ENCODE measurements around the gene SIVA1. TPM values are rescaled to one million over a fixed set of nuclear protein-coding genes. Genes with fewer than 3 reads are reported as not detected.

The SIVA1 gene
- total and polyA plus RNA-seq, 9 of the 15 experiments (the other 6 are each of a cell fraction or from before 2014, with no cell fraction given), result 4.2 to 186 (median 54.2) TPM

DNA sequence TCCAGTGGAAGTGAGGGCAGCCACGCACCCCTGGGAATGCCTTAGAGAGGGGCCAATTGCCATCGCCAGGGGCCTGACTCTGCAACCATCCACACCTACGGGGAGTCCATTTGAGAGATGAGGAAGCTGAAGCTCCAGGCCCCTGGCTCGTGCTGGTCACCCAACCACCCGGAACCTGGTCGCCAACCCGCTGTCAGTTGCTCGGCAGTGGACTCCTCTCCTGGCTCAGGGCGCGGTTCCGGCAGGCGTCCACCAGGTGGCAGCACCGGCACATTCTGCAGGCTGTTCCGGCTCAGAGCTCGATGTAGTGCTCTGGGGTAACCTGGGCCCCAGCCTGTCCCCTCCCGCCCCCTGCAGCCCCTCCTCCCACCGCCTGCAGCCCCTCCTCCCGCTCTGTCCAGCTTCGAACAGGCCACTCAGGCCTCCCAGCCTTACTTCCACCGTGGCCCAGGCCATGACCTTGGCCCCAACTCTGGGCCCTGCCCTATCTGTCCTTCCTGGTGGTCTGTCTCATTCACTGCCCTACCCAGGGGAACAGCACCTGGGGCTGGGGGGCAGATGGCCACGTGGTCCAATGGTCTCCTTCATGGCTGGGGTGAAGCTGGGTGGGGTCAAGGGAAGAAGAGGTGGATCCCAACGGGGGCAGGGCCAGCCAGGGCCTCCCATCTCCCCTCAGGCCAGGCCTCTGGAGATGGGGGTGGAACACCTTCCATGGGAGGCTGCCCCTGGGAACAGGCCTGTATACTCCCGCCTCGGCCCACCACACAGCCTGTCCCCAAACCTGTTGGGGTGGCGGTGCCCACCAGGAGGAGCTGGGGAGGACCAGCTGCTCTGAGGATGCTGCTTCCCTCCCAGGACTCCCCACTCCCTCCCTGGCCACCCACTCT lies 15.7 kb downstream of the SIVA1 start (continued):
- TF ChIP-seq, protein P1, sequence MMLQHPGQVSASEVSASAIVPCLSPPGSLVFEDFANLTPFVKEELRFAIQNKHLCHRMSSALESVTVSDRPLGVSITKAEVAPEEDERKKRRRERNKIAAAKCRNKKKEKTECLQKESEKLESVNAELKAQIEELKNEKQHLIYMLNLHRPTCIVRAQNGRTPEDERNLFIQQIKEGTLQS (IDR thresholded peaks at IDR 0.05), result no peak
- TF ChIP-seq, protein P1 (CRISPR knock-in tag; conservative IDR thresholded peaks at IDR 0.05), result no peak
- no peak for TF ChIP-seq LARP7 (IDR thresholded peaks at IDR 0.05)
- peak; percentile 72; the same call in 1 of the 2 replicates for TF ChIP-seq ZBTB7A (IDR thresholded peaks at IDR 0.05; ENCODE audit: borderline replicate concordance, control insufficient read depth, low read depth, low read length)
- TF ChIP-seq, protein P2, sequence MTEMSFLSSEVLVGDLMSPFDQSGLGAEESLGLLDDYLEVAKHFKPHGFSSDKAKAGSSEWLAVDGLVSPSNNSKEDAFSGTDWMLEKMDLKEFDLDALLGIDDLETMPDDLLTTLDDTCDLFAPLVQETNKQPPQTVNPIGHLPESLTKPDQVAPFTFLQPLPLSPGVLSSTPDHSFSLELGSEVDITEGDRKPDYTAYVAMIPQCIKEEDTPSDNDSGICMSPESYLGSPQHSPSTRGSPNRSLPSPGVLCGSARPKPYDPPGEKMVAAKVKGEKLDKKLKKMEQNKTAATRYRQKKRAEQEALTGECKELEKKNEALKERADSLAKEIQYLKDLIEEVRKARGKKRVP (CRISPR knock-in tag; IDR thresholded peaks at IDR 0.05), result no peak
- TF ChIP-seq E2F3 (CRISPR knock-in tag; IDR thresholded peaks at IDR 0.05), result no peak
- TF ChIP-seq, protein P3, sequence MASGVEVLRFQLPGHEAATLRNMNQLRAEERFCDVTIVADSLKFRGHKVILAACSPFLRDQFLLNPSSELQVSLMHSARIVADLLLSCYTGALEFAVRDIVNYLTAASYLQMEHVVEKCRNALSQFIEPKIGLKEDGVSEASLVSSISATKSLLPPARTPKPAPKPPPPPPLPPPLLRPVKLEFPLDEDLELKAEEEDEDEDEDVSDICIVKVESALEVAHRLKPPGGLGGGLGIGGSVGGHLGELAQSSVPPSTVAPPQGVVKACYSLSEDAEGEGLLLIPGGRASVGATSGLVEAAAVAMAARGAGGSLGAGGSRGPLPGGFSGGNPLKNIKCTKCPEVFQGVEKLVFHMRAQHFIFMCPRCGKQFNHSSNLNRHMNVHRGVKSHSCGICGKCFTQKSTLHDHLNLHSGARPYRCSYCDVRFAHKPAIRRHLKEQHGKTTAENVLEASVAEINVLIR (CRISPR knock-in tag; IDR thresholded peaks at IDR 0.05), result no peak
- no peak for TF ChIP-seq BRF1 (IDR thresholded peaks at IDR 0.05; ENCODE audit: borderline replicate concordance, extremely low read depth, insufficient read length)
- TF ChIP-seq, protein P4, sequence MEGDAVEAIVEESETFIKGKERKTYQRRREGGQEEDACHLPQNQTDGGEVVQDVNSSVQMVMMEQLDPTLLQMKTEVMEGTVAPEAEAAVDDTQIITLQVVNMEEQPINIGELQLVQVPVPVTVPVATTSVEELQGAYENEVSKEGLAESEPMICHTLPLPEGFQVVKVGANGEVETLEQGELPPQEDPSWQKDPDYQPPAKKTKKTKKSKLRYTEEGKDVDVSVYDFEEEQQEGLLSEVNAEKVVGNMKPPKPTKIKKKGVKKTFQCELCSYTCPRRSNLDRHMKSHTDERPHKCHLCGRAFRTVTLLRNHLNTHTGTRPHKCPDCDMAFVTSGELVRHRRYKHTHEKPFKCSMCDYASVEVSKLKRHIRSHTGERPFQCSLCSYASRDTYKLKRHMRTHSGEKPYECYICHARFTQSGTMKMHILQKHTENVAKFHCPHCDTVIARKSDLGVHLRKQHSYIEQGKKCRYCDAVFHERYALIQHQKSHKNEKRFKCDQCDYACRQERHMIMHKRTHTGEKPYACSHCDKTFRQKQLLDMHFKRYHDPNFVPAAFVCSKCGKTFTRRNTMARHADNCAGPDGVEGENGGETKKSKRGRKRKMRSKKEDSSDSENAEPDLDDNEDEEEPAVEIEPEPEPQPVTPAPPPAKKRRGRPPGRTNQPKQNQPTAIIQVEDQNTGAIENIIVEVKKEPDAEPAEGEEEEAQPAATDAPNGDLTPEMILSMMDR (IDR thresholded peaks at IDR 0.05 in 2 of 3, conservative IDR thresholded peaks at IDR 0.05 in 1 of 3; ENCODE audit: insufficient read depth in 2 of 3, low read depth in 1 of 3, low read length in 3 of 3), result peak; percentile 61 to 89 (median 85)
- TF ChIP-seq CTBP1 (IDR thresholded peaks at IDR 0.05; ENCODE audit: borderline replicate concordance), result no peak
- no peak for TF ChIP-seq ZNF431 (CRISPR knock-in tag; IDR thresholded peaks at IDR 0.05)
- TF ChIP-seq, protein P5, sequence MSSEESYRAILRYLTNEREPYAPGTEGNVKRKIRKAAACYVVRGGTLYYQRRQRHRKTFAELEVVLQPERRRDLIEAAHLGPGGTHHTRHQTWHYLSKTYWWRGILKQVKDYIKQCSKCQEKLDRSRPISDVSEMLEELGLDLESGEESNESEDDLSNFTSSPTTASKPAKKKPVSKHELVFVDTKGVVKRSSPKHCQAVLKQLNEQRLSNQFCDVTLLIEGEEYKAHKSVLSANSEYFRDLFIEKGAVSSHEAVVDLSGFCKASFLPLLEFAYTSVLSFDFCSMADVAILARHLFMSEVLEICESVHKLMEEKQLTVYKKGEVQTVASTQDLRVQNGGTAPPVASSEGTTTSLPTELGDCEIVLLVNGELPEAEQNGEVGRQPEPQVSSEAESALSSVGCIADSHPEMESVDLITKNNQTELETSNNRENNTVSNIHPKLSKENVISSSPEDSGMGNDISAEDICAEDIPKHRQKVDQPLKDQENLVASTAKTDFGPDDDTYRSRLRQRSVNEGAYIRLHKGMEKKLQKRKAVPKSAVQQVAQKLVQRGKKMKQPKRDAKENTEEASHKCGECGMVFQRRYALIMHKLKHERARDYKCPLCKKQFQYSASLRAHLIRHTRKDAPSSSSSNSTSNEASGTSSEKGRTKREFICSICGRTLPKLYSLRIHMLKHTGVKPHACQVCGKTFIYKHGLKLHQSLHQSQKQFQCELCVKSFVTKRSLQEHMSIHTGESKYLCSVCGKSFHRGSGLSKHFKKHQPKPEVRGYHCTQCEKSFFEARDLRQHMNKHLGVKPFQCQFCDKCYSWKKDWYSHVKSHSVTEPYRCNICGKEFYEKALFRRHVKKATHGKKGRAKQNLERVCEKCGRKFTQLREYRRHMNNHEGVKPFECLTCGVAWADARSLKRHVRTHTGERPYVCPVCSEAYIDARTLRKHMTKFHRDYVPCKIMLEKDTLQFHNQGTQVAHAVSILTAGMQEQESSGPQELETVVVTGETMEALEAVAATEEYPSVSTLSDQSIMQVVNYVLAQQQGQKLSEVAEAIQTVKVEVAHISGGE (CRISPR knock-in tag; IDR thresholded peaks at IDR 0.05), result no peak
- TF ChIP-seq KLF1 (tag; IDR thresholded peaks at IDR 0.05), result no peak
- peak; percentile 54; the same call in 1 of the 2 replicates for TF ChIP-seq POLR2A (conservative IDR thresholded peaks at IDR 0.05)
- TF ChIP-seq NR2C1 (IDR thresholded peaks at IDR 0.05), result 0 out of 2 replicates have a peak, but pooled peaks have one; percentile 15
- no peak for TF ChIP-seq NR2C1 (tag; IDR thresholded peaks at IDR 0.05)
- TF ChIP-seq GATAD2A (IDR thresholded peaks at IDR 0.05), result no peak
- no peak for TF ChIP-seq ETV5 (CRISPR knock-in tag; IDR thresholded peaks at IDR 0.05; ENCODE audit: low read depth)
- no peak for TF ChIP-seq ZNF583 (CRISPR knock-in tag; IDR thresholded peaks at IDR 0.05)
- TF ChIP-seq CXXC5 (CRISPR knock-in tag; IDR thresholded peaks at IDR 0.05), result no peak

All from K562 (cell line).